NCI-H128 (cell line): ENCODE results near the gene MS4A7.
A peak's percentile ranks its signal among the peaks of the same experiment; 100 is the strongest.
"Not testable (repeated sequence)": the region's sequence is repeated elsewhere in the genome, so short reads cannot be mapped to it uniquely, and the experiment has no call there.

Experiments
- DNase-seq: peaks from one replicate; lab custom pipeline; 2025; ENCODE audit not compliant: unreplicated experiment; lab: John Stamatoyannopoulos, UW

MS4A7 gene, protein sequence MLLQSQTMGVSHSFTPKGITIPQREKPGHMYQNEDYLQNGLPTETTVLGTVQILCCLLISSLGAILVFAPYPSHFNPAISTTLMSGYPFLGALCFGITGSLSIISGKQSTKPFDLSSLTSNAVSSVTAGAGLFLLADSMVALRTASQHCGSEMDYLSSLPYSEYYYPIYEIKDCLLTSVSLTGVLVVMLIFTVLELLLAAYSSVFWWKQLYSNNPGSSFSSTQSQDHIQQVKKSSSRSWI

DNA sequence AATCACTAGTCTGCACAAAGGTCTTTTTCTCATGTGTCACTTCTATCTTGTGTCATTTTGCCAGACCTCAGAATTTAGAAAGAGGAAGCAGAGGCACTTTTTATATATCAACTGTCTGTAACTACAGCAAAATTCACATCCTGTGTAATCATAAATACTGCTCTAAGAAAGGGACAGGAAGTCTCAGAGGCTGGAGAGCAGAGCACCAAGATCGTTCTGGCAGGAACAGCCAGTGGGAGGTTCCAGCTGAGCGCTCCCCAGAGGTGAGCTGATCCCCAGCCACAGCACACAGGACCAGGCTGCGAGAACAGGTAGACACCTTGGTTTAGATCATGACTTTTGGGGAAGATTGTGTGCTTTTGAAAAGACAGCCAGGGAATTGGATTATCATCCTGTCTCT, at the start of gene MS4A7:
Gene MS4A7, plus strand, starts transcription at position 179 of the 400 bp plus-strand sequence. CDS start 4,610 bp downstream, outside the sequence.
- DNase-seq, result no peak

- DNase-seq, result no peak
Observed at GRCh38 chr11:60332846-60333245, 45.5 kb upstream of the MS4A7 start.

DNA sequence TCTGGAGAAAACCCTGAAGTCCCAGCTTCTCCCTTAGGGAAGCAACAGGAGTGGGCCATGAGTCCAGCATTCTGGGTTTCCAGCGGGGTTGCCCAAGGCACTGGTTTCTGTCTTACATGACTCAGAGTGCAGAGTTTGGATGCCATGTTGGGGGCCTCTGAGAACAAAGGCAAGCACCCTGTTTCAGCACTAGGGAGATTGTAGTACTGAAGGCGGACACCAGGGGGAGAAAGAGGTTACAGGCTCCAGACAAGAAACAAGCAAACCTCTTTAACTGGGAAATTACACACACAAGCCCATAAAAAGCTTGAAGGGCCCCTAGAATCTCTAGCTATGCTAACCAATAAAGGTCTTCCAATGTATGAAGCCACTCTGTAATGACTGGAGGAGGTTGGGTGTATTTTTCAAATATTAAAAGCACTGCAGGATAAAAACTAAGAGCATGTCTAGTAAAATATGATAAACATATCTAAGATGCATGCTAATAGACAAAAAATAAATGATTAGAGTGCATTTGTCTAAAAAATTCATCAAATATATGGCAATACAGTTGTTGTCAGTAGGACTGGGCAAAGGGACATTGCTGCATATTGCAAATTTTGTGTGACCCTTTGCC, 44.2 kb upstream of the MS4A7 start:
- no peak for DNase-seq

DNA sequence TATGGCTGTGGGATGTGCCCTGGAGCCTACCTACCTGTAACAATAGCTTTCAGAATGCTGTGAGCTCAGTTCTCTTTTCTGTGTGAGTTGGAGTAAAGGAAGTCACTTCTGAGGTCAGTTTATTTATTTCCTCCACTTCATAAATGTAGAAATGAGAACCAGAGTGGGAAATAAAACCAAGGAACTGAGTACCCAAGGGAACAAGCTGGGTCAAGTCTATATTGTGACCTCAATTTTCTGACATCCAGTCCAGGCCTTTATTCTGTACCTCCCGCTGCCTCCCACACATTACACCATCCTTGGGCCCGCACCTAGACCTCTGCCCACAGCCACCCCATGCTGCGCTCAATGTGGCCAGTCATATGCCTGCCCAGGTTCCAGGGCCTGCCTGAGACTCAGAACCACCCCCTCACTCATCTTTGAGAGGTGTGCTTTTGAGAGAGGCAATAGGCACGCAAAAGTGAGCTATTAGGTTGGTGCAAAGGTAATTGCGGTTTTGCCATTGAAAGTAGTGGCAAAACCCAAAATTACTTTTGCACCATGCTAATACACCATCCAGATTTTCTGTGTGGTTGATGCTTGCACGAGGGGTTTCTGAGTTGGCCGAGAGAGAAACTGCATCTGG, 41.5 kb upstream of the MS4A7 start:
- no peak for DNase-seq

GRCh38 chr11:60338053-60338452, 40.3 kb upstream of the MS4A7 start:
- DNase-seq, result no peak

DNA sequence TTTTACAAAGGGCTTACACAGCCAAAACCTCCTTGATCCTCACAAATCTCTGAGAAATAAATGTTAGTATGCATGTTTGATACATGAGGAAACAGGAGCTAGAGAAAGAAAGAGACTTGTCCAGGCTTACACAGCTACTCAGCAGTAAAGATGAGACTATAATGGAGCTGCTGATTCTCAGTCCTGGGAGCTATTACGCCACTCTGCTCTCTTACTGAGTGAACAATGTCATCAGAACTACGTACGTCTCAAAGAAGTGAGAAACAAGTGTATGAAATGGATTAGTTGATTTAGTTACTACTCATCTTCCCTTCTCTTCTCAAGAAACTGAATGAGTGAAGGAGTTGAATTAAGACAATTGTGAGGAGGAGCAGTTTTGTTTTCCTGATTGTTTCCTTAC, 39.0 kb upstream of the MS4A7 start:
- DNase-seq, result no peak

GRCh38 chr11:60343094-60343704, 35.1 kb upstream of the MS4A7 start:
- DNase-seq, result no peak

- no peak for DNase-seq
Observed at GRCh38 chr11:60344146-60344545, 34.2 kb upstream of the MS4A7 start.

- DNase-seq, result no peak
Observed at GRCh38 chr11:60345489-60345888, 32.8 kb upstream of the MS4A7 start.

DNA sequence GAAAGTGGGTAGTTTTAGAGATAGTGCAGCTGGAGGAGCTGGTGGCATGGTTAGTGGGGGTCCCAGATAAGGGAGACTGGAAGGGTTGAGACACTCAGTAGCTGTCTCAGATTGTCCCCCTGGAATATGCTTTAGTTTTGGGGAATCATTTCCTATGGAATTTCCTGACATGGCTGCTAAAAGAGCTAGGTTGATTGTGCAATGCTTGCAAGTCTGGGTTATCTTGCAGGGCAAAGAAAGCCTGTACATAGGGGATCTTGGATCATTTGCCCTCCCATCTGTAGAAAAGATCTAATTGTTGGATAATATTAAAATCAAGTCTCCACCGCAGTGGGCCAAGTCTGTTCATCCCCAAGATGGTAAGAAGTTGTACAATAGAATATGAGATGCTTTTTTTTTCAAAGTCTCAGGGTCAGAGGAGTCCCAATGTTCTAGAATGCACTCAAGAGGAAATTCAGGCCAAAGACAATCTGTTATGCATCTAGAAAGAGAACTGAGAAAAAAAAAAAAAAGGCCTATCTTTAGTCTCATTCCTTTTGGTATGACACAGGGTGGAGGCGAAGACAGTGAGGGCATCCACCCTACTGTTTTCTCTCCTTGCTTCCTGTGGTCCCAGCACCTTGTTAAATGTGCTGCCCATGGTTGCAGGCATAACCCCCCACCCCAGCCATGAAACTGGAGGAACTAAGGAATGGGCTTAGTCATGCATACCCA, 31.1 kb upstream of the MS4A7 start:
- DNase-seq, result no peak

DNA sequence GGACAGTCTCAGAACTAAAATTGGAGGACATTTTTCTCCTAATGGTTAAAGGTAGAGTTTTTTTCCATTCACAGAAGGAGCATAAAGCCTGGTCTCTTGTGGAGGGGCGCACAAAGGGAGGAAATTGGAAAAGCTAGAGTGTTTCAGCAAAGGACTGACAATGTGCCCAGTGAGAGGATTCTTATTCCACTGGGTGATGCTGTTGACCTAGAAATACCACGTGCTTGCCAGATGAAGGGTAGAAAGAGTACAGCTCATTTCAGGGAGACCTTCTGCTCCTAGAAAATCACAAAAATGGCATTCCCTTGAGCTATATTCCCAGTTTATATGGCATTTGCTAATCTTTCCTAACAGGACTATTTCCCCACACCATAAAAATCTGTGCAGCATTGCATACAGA, 30.2 kb upstream of the MS4A7 start:
- no peak for DNase-seq

DNA sequence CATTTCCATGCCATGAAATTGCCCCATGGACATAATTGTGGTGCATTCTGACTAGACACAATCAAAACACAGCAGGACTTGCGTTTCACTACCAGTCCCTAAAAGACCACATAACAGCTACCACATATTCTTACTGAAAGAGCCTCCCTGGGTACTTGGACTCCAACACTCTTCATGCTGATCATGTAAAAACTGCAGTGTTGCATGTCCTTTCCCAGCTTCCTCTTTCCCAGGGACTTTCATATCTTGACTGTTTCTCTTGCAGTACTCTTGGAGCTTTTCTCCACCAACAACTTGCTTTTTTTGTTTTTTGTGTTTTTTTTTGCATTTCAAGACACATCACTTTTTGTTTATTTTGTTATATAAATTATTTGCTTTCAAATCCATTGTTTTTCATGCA, 28.3 kb upstream of the MS4A7 start:
- DNase-seq, result no peak

DNA sequence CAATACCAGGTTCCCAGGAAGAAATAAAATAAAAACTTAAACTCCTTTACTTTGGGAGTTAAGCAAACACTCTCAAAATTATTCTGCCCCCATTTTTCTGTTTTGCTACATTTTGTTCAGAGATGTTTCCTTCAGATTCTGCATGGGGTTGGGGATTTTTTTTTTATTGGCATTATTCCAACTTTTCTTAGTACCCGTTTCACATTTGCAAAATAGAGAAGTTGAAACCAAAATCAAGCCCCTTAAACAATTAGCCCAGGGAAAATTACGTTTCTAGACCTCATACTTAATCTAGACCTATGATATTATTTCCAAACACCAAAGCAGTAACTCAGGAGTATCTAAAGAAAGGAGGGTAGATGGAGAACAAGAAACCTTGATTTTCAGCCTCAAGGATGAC, 20.6 kb upstream of the MS4A7 start:
- DNase-seq, result no peak

- DNase-seq, result no peak
Observed at GRCh38 chr11:60360621-60361020, 17.7 kb upstream of the MS4A7 start.

GRCh38 chr11:60362241-60362640, 16.1 kb upstream of the MS4A7 start:
- no peak for DNase-seq

DNA sequence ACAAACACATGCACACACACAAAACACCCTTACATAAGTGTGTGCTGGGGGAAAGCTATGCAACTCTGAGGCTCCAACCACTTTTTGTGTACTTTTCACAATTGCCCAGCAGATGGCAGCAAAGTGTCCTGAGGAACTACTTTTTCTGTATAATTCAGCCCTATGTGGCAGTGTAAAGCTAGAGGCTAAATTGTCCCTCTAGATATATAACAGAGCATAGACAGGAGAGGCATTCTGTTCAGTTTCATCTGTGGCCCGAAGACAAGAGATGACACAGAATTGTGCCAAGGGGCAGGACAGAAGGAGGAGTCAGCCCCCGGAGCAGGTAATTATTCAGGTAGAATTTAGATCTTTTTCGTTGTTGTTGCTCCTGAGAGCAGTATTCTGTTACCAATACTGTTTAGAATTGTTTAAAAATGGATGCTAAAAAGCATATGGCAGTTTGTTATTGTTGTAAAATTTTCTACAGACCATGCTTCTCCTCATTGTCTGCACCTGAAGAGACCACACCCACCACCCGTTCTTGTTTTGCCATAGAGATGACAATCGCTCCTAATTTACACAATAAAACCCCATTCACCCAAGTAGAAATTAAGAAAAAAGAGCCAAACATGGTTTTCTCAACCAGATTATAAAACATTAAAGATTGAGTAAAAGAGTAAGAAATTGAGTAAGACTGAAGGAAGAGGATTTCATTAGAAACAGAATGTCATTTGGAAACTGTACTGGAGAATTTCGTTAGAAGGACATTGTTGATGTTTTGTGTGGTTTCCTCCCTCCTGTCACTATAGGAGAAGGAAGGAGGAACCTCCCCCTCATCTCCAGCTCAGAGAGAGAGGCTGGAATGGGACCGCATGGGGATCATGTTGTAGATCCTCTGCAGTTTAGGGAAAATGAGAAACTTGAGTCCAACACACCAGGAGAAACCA, 14.5 kb upstream of the MS4A7 start:
- peak; percentile 29 for DNase-seq

- DNase-seq, result not testable (repeated sequence)
Observed at GRCh38 chr11:60366262-60366904, 11.9 kb upstream of the MS4A7 start.

- DNase-seq, result no peak
Observed at GRCh38 chr11:60367009-60367408, 11.3 kb upstream of the MS4A7 start.

DNA sequence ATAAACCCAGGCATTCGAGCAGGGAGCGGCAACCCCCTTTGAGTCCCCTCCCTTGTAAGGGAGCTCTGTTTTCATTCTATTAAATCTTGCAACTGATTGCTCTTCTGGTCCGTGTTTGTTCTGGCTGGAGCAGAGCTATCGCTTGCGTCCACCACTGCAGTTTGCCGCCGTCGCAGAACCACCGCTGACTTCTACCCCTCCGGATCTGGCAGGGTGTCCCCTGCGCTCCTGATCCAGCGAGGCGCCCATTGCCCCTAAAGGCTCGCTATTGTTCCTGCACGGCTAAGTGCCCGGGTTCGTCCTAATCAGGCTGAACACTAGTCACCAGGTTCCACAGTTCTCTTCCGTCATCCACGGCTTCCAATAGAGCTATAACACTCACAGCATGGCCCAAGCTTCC, 10.4 kb upstream of the MS4A7 start:
- no peak for DNase-seq

DNA sequence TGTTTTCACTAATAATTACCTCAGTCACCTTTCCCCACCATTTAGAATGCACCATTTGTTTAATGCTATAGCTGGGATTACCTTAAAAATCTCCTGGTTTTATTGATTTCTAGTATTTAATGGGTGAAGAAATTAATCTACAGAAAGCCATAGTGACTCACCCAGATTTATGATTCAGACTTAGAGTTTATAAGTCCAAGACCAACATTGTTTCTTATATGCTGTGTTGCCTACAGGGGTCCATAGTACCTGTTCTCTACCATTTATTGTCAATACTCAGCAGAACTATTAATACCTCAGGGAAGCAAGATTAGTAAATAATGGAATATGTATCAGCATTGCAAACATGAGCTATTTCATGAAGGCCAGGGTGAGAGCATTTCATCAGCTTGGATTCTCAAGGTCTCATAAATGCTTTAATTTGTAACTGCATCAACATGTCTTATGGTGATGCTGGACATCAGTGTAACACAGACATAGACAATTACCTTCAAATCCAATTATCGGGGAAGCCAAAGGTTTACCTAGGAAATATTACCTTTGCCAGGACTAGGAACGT, 8.0 kb upstream of the MS4A7 start:
- no peak for DNase-seq
